GM20000 (cell line): Measurements from ENCODE around the gene ZIM2.

Source experiments
- DNase-seq: peaks from one replicate; pipeline ENCODE4 v3.0.0; 2012; ENCODE audit warnings: low spot score
- CTCF ChIP-seq: IDR thresholded peaks from 2 replicates; pipeline ENCODE4 v1.5.1; 2012; ENCODE audit warnings: mild to moderate bottlenecking, control low read depth; ENCODE audit errors: extremely low read depth, missing control alignments

Gene ZIM2

DNA sequence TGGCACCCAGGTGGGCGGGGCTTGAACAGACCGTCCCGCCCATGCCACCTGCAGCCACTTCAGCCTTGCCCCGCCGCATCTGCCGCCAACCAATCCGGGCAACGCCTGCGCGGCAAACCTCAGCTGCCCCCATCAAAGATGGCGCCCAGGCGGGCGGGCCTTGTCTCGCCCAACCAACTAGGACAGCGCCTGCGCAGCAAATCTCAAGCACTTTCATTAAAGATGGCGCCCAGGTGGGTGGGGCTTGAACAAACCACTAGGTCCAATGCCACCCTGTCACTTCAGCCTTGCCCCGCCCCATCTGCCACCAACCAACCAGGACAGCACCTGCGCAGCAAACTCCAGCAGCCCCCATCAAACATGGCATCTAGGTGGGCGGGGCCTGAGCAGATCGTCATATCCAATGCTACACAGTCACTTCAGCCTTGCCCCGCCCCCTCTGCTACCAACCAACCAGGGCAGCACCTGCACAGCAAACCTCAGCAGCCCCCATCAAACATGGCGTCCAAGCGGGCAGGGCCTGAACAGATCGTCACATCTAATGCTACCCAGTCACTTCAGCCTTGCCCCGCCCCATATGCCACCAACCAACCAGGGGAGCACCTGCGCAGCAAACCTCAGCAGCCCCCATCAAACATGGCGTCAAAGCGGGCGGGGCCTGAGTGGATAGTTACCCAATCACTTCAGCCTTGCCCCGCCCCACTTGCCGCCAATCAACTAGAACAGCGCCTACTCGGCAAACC, 1.4 kb downstream of the ZIM2 start:
- no peak for TF ChIP-seq CTCF
- no peak for DNase-seq

DNA sequence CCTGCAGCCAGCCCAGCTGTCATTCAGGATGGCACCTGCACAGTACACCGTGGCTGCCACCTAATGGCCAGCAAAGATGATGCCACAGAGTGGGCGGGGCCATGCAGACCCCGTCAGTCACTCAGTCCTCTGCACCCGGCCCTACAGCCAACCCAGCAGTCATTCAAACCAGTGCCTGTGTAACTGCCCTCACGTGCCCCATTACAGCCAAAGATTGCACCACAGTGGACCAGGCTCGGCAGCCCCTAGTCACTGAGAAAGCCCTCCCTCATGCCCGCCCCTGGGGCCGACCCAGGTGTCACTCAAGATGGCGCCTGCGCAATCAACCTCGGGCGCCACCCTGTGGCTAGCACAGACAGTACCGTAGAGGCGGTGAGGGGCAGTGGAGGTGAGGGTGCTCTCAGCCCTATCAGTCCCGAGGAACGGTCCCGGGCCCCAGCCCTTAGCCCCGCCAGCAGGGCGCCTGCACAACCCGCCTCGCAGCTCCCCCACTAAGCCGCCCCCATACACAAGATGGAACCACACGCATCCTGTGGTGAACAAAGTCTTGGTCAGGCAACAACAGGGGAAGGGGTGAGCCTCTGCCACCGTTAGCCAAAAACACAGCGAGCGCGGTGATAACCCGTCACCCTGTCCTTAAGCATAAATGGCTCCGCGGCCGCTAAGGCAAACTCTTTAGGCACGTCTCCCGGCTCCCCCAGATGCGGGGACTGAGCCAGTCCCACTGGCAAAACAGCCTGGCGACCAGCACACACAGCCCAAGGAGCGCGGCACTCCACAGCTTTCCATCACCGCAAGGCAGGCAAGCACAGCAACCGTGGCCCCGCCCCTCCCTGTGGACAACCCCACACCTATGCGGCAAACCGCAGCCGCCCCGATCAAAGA, 2.3 kb downstream of the ZIM2 start:
- no peak for DNase-seq
- no peak for TF ChIP-seq CTCF

- TF ChIP-seq CTCF = no peak
Measured at GRCh38 chr19:56837492-56838023, 3.0 kb downstream of the ZIM2 start.

DNA sequence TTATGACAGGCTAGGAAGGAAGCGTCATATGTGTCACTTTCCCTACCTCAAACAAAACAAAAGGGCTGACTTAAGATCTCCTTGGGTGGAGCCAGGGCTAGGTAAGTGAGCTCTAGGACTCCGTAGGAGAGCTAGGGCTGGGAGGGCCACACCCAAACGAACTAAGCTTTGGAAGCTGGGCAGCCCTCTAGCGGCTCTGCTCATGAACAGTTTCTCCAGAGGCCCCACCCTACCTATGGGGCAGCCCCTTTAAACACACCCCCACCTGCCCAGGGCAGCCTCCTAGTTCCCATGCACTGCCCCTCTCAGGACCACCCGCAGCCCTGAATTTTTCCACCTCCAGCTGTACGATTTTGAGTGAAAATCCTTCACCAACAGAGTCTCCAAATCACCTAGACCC, 3.5 kb downstream of the ZIM2 start:
- no peak for DNase-seq
- no peak for TF ChIP-seq CTCF

More at GRCh38 chr19:56837492-56838023, 3.0 kb downstream of the ZIM2 start:
- no peak for DNase-seq

DNA sequence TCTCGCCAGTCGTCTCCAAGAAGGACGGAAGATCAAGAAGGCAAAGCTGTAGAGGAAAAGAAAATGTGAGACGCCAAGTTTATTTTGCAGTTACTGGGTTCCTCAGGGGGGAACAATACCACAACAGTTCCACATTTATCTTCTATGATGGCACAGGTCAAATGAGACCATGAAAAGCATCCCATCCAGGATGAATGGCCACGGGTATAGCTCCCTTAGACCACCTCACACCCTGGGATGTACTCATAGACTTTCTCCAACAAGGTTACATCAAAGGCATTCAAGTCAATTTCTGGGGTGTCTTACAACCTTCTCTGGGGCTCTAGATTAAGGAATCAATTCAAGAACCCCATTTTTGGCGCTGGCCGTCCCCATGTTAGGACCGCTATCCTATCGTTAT, 4.5 kb downstream of the ZIM2 start:
- no peak for DNase-seq
- TF ChIP-seq CTCF = no peak

DNA sequence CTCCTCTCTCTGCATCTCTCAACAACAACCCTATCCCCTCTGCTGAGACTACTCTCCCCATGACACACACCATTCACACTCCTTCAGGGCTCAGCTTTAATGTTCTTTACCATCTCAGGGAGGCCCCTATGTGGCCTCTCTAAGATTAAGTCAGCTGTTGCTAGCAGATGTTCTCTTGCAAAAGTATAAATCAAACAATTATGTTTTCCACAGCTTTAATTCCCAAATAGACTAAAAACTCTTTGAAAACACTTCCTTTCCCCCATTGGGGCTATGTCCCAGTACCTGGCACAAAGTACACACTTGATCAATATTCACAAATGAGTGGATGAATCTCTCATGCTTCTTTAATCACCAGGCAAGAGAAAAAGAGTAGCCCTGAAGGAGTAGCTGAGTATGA, 5.1 kb downstream of the ZIM2 start:
- TF ChIP-seq CTCF = no peak
- DNase-seq = no peak
